Suprapubic skin (tissue), 4 donors: ENCODE measurements around the gene SERGEF. TPM values are rescaled to one million over a fixed set of nuclear protein-coding genes. Genes with fewer than 3 reads are reported as not detected.
A peak's percentile ranks its signal among the peaks of the same experiment; 100 is the strongest.

ENCODE experiments used
- DNase-seq, 2 donors: peaks; one replicate each; pipeline ENCODE4 v3.0.0-alpha.2; 2019; ENCODE audit warnings: low spot score in 2 of 2
- H3K27ac ChIP-seq: fragments of 200-600 bp; sonication (generic); one replicate; pipeline ENCODE4 v1.5.1; 2019
- H3K27me3 ChIP-seq: fragments of 200-600 bp; sonication (generic); one replicate; pipeline ENCODE4 v1.5.1; 2019
- H3K36me3 ChIP-seq: fragments of 200-600 bp; sonication (generic); one replicate; pipeline ENCODE4 v1.5.1; 2019
- H3K4me1 ChIP-seq: fragments of 200-600 bp; sonication (generic); one replicate; pipeline ENCODE4 v1.5.1; 2019
- H3K4me3 ChIP-seq: fragments of 200-600 bp; sonication (generic); one replicate; pipeline ENCODE4 v1.5.1; 2019; ENCODE audit warnings: mild to moderate bottlenecking
- H3K9me3 ChIP-seq: fragments of 200-600 bp; sonication (generic); one replicate; pipeline ENCODE4 v1.5.1; 2019
- CTCF ChIP-seq, 2 donors: fragments of 200-600 bp in 1 of 2; fragments of 450-650 bp in 1 of 2; sonication (generic) in 1 of 2; IDR thresholded peaks; one replicate each; pipeline ENCODE4 v1.5.1; 2016 to 2019; ENCODE audit warnings: antibody characterized with exemption in 2 of 2, mild to moderate bottlenecking in 1 of 2, moderate library complexity in 1 of 2
- EP300 ChIP-seq: sonication (generic); formaldehyde crosslinking; IDR thresholded peaks from one replicate; pipeline ENCODE4 v1.6.1; 2017; ENCODE audit warnings: antibody characterized with exemption
- POLR2A ChIP-seq, 2 donors: fragments of 450-650 bp; IDR thresholded peaks; one replicate each; pipeline ENCODE4 v1.6.1; 2017; ENCODE audit warnings: antibody characterized with exemption in 2 of 2, mild to moderate bottlenecking in 2 of 2, moderate library complexity in 2 of 2
- POLR2AphosphoS5 ChIP-seq, 3 donors: sonication (generic); formaldehyde crosslinking; IDR thresholded peaks; one replicate each; pipeline ENCODE4 v1.6.1; 2017; ENCODE audit warnings: antibody characterized with exemption in 3 of 3
- whole genome bisulfite sequencing: methylation state at CpG from one replicate; pipeline ENCODE4 v1.1.5; 2018; 5-methylcytosine and 5-hydroxymethylcytosine counted together
- total RNA-seq, 4 donors: library from RNA; depleted of rRNA; stranded (reverse); fragments of >200 nt; gene quantifications; one replicate each; pipeline ENCODE4 v1.1.0, GENCODE V29; 2016

Gene SERGEF
- total RNA-seq, 4 donors from 2014 or later: 24.1 to 37.4 (median 29.9) TPM

DNA sequence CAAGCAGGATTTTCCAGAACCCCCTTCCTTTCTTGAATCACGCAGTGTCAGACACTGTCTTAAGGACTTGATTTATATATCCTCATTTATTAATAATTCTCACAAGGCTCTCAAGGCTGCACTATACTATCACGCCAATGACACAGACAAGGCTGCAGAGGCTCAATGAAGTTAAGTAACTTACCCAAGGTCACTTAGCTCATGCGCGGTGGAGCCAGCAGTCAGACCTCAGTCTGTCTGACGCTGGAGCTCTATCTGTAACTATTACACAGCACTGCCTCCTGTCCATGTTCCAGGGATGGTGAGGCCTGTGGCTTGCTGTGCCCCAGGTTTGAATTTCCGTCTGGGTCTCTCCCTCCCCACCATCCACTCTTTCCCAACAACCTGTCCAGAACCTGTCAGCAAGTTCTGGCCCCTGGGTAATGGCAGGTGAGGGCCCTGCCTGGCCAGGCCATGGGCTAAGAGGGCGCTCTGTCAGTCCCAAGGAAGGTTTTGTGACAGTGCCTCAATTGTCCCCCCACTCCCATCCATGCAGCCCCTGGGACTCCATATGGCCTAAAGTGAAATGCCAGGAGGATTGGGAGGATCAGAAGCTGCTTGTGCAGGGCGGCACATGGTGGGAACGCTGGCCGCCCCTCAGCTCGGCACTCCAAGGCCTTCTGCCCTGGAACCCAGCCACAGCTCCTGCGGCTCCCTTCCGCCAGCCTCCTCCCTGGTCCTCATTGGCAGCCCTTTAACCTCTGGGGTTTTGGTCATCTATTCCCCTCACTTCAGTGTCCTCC is 269.6 kb downstream of the SERGEF start:
- 91% methylated on average over 13 of the region's 13 CpGs for WGBS

DNA sequence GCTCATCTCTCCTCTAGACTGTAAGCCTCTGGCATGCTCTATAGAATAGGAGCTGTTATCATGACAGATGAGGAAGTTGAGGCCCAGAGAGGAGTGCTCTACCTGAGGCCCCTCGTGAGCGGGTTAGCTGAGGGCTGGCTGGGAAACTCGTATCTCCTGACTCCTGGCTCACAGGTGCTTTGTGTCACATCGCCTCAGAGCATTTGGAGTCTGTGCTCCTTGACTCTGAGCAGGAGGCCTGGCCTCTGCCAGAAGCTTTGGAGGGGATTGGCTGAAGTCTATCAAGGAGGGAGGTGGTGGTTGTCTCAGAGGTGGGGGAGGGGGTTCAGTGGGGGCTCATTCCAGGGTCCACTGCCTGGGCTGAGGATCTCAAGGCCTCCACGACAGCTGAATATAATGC is 270.8 kb downstream of the SERGEF start:
- H3K9me3 ChIP-seq: no peaks in the 10 kb centered on the region
- 83% methylated on average over 3 of the region's 5 CpGs for WGBS
- H3K4me1 ChIP-seq: no peaks in the 10 kb centered on the region
- H3K27ac ChIP-seq: no peak overlapping the region
- peak in 1 of 2 donors; percentile 31 for DNase-seq
- no peaks in the 10 kb centered on the region for H3K36me3 ChIP-seq
- H3K4me3 ChIP-seq: no peak overlapping the region
- H3K27me3 ChIP-seq: peaks cover 48% of the 10 kb centered on the region
- TF ChIP-seq POLR2A (IDR thresholded peaks at IDR 0.05): no peak
- TF ChIP-seq EP300: no peak
- no peak for TF ChIP-seq CTCF (IDR thresholded peaks at IDR 0.05)
- no peak for TF ChIP-seq POLR2AphosphoS5 (IDR thresholded peaks at IDR 0.05)

More for the DNA sequence above, 269.6 kb downstream of the SERGEF start:
- DNase-seq: no peak
- no peaks in the 10 kb centered on the region for H3K9me3 ChIP-seq
- no peaks in the 10 kb centered on the region for H3K36me3 ChIP-seq
- no peak overlapping the region for H3K4me3 ChIP-seq
- TF ChIP-seq CTCF (IDR thresholded peaks at IDR 0.05) (no peak), POLR2AphosphoS5 (IDR thresholded peaks at IDR 0.05) (no peak)
- H3K27me3 ChIP-seq: peaks cover 47% of the 10 kb centered on the region
- H3K4me1 ChIP-seq: no peaks in the 10 kb centered on the region
- no peak overlapping the region for H3K27ac ChIP-seq

GRCh38 chr11:17741487-17741886 is 271.4 kb downstream of the SERGEF start:
- Histone ChIP-seq H3K36me3 (no peaks in the 10 kb centered on the region), H3K9me3 (no peaks in the 10 kb centered on the region)
- TF ChIP-seq POLR2A (IDR thresholded peaks at IDR 0.05) (no peak), POLR2AphosphoS5 (IDR thresholded peaks at IDR 0.05) (no peak), EP300 (no peak), CTCF (IDR thresholded peaks at IDR 0.05) (no peak)

DNA sequence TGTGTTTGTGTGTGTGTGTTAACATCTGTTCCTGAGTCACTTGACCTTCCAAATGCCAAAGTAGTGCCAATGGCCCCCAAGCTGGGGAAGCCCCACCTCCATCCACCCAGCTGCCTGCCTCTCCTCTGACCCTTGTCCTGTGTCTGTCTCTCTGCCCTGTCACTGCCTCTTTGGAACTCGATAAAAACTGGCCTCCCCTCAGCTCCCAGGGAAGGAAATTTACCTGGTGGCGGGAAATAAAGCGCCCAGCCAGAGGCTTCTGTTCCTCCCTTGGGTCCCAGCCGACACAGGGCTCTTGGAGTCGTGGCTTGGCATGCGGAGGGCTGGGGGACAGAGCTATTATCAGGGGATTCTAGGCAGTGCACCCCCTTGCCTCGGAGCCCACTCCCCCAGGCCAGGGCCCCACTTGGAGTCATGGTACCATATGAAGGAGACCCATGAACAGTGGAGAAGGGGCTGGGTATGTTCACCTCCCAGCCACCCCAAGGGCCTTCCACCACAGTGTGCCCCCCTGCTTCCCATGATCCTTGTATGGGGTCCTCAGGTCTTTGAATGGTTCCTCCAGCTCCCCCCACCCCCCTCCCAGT is 272.1 kb downstream of the SERGEF start:
- Histone ChIP-seq H3K36me3 (no peaks in the 10 kb centered on the region), H3K4me3 (no peak overlapping the region), H3K9me3 (no peaks in the 10 kb centered on the region), H3K4me1 (peaks cover 2% of the 10 kb centered on the region), H3K27me3 (peaks cover 59% of the 10 kb centered on the region), H3K27ac (no peak overlapping the region)
- no peak for TF ChIP-seq CTCF (IDR thresholded peaks at IDR 0.05)
- TF ChIP-seq POLR2A (IDR thresholded peaks at IDR 0.05): no peak
- no peak for TF ChIP-seq POLR2AphosphoS5 (IDR thresholded peaks at IDR 0.05)
- TF ChIP-seq EP300: no peak
- no peak for DNase-seq
- 73% methylated on average over 6 of the region's 7 CpGs for WGBS

More at GRCh38 chr11:17741487-17741886, 271.4 kb downstream of the SERGEF start:
- Histone ChIP-seq H3K4me1 (no peaks in the 10 kb centered on the region), H3K4me3 (no peak overlapping the region), H3K27ac (no peak overlapping the region), H3K27me3 (peaks cover 53% of the 10 kb centered on the region)
- DNase-seq: peak in 1 of 2 donors; percentile 30
- 91% methylated on average over 10 of the region's 10 CpGs for WGBS

- no peaks in the 10 kb centered on the region for H3K9me3 ChIP-seq
- TF ChIP-seq CTCF (IDR thresholded peaks at IDR 0.05): no peak
- TF ChIP-seq EP300: no peak
- TF ChIP-seq POLR2AphosphoS5 (IDR thresholded peaks at IDR 0.05): no peak
- no peak for TF ChIP-seq POLR2A (IDR thresholded peaks at IDR 0.05)
- H3K27me3 ChIP-seq: peaks cover 64% of the 10 kb centered on the region
- peaks cover 10% of the 10 kb centered on the region for H3K4me1 ChIP-seq
- no peak overlapping the region for H3K27ac ChIP-seq
- peak in 1 of 2 donors; percentile 74 for DNase-seq
- no peak overlapping the region for H3K4me3 ChIP-seq
- H3K36me3 ChIP-seq: no peaks in the 10 kb centered on the region
- 66% methylated on average over 6 of the region's 6 CpGs for WGBS
Observed at GRCh38 chr11:17739945-17740338, 272.9 kb downstream of the SERGEF start.
